Measurements from ENCODE around the gene KNCN. TPM values are rescaled to one million over a fixed set of nuclear protein-coding genes. Genes with fewer than 3 reads are reported as not detected.

KNCN gene
- total and polyA plus RNA-seq, 3 donors from 2014 or later: 0.43 to 4.0 (median 0.47) TPM

DNA sequence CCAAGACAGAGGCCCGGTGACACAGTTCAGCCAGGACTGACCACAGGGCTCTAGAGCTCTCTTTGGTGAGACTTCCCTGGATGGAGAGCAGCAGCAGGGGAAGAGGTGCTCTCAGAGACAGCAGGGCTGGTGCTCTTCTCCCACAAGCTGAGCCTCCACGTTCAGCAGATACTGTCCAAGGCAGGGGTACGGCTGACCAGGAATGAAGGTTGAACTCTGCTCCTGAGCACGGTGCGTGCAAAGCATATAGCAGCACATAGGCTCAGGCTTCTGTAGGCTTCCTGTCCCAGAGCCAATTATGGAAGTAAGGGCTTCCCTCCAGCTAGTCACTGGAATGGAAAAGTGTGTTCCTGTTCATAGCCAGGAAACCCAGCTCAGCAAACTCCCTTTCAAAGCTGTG, 37.9 kb downstream of the KNCN start:
- H3K9me3 ChIP-seq: no peaks in the 10 kb centered on the region
- no peak overlapping the region for H3K27ac ChIP-seq
- no peaks in the 10 kb centered on the region for H3K36me3 ChIP-seq (ENCODE audit: low read depth, missing control alignments)
- intact Hi-C loops (cut with DNase I; ENCODE audit: low total_unique reads): no loop called here
- H3K4me3 ChIP-seq: no peak overlapping the region
- DNase-seq: no peak
- no peak for TF ChIP-seq POLR2A (IDR thresholded peaks at IDR 0.05)
- TF ChIP-seq, protein P1, sequence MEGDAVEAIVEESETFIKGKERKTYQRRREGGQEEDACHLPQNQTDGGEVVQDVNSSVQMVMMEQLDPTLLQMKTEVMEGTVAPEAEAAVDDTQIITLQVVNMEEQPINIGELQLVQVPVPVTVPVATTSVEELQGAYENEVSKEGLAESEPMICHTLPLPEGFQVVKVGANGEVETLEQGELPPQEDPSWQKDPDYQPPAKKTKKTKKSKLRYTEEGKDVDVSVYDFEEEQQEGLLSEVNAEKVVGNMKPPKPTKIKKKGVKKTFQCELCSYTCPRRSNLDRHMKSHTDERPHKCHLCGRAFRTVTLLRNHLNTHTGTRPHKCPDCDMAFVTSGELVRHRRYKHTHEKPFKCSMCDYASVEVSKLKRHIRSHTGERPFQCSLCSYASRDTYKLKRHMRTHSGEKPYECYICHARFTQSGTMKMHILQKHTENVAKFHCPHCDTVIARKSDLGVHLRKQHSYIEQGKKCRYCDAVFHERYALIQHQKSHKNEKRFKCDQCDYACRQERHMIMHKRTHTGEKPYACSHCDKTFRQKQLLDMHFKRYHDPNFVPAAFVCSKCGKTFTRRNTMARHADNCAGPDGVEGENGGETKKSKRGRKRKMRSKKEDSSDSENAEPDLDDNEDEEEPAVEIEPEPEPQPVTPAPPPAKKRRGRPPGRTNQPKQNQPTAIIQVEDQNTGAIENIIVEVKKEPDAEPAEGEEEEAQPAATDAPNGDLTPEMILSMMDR (IDR thresholded peaks at IDR 0.05): no peak
- WGBS, 2 donors: 64 to 76% methylated on average over 5 of the region's 5 CpGs
- H3K27me3 ChIP-seq: no peaks in the 10 kb centered on the region
- no peaks in the 10 kb centered on the region for H3K4me1 ChIP-seq

DNA sequence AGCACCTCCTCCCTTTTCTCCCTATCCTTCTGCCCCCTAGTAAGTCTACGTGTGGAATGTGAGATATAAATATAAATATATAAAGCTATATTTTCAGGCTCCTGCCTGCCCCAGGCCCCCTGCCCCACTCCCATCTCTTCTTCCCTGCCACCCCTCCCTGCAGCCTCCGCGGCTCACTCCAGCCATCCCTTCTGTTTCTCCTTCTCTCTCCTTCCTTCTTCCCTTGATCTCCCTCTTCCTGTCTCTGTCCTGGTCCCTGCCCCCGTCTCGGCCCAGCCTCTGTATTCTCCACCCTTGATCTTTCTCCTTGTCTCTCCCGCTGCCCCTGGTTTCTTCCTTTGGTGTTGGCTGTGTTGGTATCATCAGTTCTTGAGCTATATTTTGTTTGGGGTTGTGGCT, 38.7 kb downstream of the KNCN start:
- Histone ChIP-seq H3K27ac (no peak overlapping the region), H3K27me3 (no peaks in the 10 kb centered on the region), H3K36me3 (ENCODE audit: low read depth, missing control alignments) (no peaks in the 10 kb centered on the region), H3K4me1 (no peaks in the 10 kb centered on the region), H3K9me3 (no peaks in the 10 kb centered on the region), H3K4me3 (no peak overlapping the region)
- TF ChIP-seq, protein P1 (IDR thresholded peaks at IDR 0.05): no peak
- no peak for TF ChIP-seq POLR2A (IDR thresholded peaks at IDR 0.05)
- intact Hi-C loops (cut with DNase I; ENCODE audit: low total_unique reads): no loop called here
- DNase-seq: no peak
- 75 to 76% methylated on average over 6 of the region's 6 CpGs for WGBS, 2 donors

DNA sequence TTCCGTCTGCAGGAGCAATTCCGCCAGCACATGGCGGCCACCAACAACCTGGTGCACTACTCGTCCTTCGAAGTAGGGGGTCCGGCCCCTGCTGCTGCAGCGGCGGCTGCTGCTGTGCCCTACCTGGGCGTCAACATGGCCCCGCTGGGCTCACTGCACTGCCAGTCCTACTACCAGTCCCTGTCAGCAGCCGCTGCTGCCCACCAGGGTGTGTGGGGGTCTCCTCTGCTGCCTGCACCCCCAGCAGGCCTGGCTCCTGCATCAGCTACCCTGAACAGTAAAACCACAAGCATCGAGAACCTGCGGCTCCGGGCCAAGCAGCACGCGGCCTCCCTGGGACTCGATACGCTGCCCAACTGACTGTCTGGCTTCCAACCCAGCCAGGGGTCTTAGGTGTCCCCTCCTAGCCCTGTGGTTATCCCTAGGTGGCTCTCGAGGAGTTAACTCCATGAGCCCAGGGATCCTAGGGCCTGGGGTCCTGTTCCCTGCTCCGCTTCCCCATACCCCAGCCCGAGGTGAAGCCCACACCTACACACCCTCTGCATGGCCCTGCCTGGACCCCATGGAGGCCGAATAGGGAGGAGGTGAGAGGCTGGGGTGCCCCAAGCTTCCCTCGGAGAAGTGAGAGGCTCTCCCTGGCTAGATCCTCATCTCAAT, 39.2 kb downstream of the KNCN start:
- WGBS, 2 donors: 81 to 88% methylated on average over 17 to 23 of the region's 23 CpGs
- Histone ChIP-seq H3K27me3 (no peaks in the 10 kb centered on the region), H3K27ac (no peak overlapping the region), H3K36me3 (ENCODE audit: low read depth, missing control alignments) (no peaks in the 10 kb centered on the region), H3K9me3 (no peaks in the 10 kb centered on the region), H3K4me1 (no peaks in the 10 kb centered on the region), H3K4me3 (no peak overlapping the region)
- DNase-seq: no peak
- TF ChIP-seq, protein P1 (IDR thresholded peaks at IDR 0.05): no peak
- TF ChIP-seq POLR2A (IDR thresholded peaks at IDR 0.05): no peak
- intact Hi-C loops (cut with DNase I; ENCODE audit: low total_unique reads): no loop called here

DNA sequence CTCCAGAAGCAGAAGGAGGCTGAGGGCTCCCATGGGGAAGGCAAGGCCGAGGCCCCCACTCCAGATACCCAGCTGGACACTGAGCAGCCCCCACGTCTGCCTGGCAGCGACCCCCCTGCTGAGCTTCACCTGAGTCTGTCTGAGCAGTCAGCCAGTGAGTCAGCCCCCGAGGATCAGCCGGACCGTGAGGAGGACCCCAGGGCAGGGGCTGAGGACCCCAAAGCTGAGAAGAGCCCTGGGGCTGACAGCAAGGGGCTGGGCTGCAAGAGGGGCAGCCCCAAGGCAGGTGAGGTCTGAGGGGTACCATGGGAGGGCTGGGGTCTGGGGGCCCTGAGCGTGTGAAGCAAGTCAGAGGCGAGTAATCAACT, 40.5 kb downstream of the KNCN start:
- Histone ChIP-seq H3K36me3 (ENCODE audit: low read depth, missing control alignments) (no peaks in the 10 kb centered on the region), H3K9me3 (no peaks in the 10 kb centered on the region), H3K4me3 (no peak overlapping the region), H3K27ac (no peak overlapping the region), H3K27me3 (no peaks in the 10 kb centered on the region), H3K4me1 (no peaks in the 10 kb centered on the region)
- TF ChIP-seq, protein P1 (IDR thresholded peaks at IDR 0.05): no peak
- TF ChIP-seq POLR2A (IDR thresholded peaks at IDR 0.05): no peak
- DNase-seq: no peak
- intact Hi-C loops (cut with DNase I; ENCODE audit: low total_unique reads): no loop called here
- WGBS, 2 donors: 72% methylated on average over 4 to 8 of the region's 8 CpGs

DNA sequence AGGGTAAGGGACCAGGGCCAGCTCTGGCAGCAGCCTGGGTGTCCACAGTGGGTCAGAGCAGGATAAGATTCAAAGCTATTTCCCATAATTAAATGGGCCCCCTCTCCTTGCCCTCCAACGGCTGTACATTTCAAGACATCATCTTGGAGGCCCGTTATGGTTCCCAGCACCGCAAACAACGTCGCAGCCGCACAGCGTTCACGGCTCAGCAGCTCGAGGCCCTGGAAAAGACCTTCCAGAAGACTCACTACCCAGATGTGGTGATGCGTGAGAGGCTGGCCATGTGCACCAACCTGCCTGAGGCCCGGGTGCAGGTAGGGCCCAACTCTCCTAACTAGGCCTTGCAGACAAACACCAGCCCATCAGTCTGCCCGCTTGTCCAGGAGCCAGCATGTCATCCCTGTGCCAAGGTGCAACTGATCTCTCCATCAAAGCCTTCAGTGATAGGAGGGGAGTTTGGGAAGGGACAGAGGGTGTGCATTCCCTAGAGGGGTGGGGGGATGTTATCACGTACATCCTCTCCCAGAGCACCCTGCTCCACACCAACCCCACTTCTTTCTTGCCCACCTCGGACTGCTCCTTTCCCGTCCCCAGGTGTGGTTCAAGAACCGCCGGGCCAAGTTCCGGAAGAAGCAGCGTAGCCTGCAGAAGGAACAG, 41.0 kb downstream of the KNCN start:
- WGBS, 2 donors: 92 to 94% methylated on average over 17 to 19 of the region's 19 CpGs
- Histone ChIP-seq H3K36me3 (ENCODE audit: low read depth, missing control alignments) (no peaks in the 10 kb centered on the region), H3K4me1 (no peaks in the 10 kb centered on the region), H3K4me3 (no peak overlapping the region), H3K27ac (no peak overlapping the region), H3K9me3 (no peaks in the 10 kb centered on the region), H3K27me3 (no peaks in the 10 kb centered on the region)
- no peak for DNase-seq
- intact Hi-C loops (cut with DNase I; ENCODE audit: low total_unique reads): no loop called here
- TF ChIP-seq POLR2A (IDR thresholded peaks at IDR 0.05): no peak
- TF ChIP-seq, protein P1 (IDR thresholded peaks at IDR 0.05): no peak

Data from testis (tissue), 3 donors.